Measurements from ENCODE around the gene TIGD3. TPM values are rescaled to one million over a fixed set of nuclear protein-coding genes. Genes with fewer than 3 reads are reported as not detected.

Gene TIGD3
- total RNA-seq, 1 donor from 2014 or later: not detected

GRCh38 chr11:65390099-65390941 lies 35.8 kb downstream of the TIGD3 start:
- no peak for DNase-seq (ENCODE audit: low read depth)

- no peak for DNase-seq (ENCODE audit: low read depth)
Measured at GRCh38 chr11:65390996-65391395, 36.4 kb downstream of the TIGD3 start.

GRCh38 chr11:65392186-65392829 lies 37.8 kb downstream of the TIGD3 start:
- DNase-seq (ENCODE audit: low read depth): no peak

GRCh38 chr11:65392899-65393298 lies 38.3 kb downstream of the TIGD3 start:
- no peak for DNase-seq (ENCODE audit: low read depth)

GRCh38 chr11:65393513-65394079 lies 39.0 kb downstream of the TIGD3 start:
- no peak for DNase-seq (ENCODE audit: low read depth)

- no peak for DNase-seq (ENCODE audit: low read depth)
Measured at GRCh38 chr11:65394125-65394536, 39.6 kb downstream of the TIGD3 start.

- no peak for DNase-seq (ENCODE audit: low read depth)
Measured at GRCh38 chr11:65395961-65396530, 41.5 kb downstream of the TIGD3 start.

GRCh38 chr11:65396769-65397745 lies 42.5 kb downstream of the TIGD3 start:
- DNase-seq (ENCODE audit: low read depth): no peak

- no peak for DNase-seq (ENCODE audit: low read depth)
Measured at GRCh38 chr11:65398362-65398910, 43.9 kb downstream of the TIGD3 start.

GRCh38 chr11:65399249-65399648 lies 44.7 kb downstream of the TIGD3 start:
- DNase-seq (ENCODE audit: low read depth): no peak

- no peak for DNase-seq (ENCODE audit: low read depth)
Measured at GRCh38 chr11:65399845-65400244, 45.3 kb downstream of the TIGD3 start.

GRCh38 chr11:65400307-65401072 lies 45.9 kb downstream of the TIGD3 start:
- no peak for DNase-seq (ENCODE audit: low read depth)

- DNase-seq (ENCODE audit: low read depth): no peak
Measured at GRCh38 chr11:65401073-65401802, 46.7 kb downstream of the TIGD3 start.

- DNase-seq (ENCODE audit: low read depth): no peak
Measured at GRCh38 chr11:65401803-65402248, 47.3 kb downstream of the TIGD3 start.

GRCh38 chr11:65402790-65403189 lies 48.2 kb downstream of the TIGD3 start:
- DNase-seq (ENCODE audit: low read depth): no peak

GRCh38 chr11:65403607-65404121 lies 49.1 kb downstream of the TIGD3 start:
- DNase-seq (ENCODE audit: low read depth): no peak

- no peak for DNase-seq (ENCODE audit: low read depth)
Measured at GRCh38 chr11:65404210-65404609, 49.7 kb downstream of the TIGD3 start.

- DNase-seq (ENCODE audit: low read depth): no peak
Measured at GRCh38 chr11:65404638-65405339, 50.2 kb downstream of the TIGD3 start.
